OCI-M2 (cell line): ENCODE results near the gene PSAP.

Source experiments
- DNase-seq: peaks from one replicate; lab custom pipeline; 2025; ENCODE audit not compliant: unreplicated experiment; lab: John Stamatoyannopoulos, UW

The PSAP gene

GRCh38 chr10:71769279-71769823, 81.7 kb downstream of the PSAP start:
- DNase-seq = no peak

GRCh38 chr10:71767420-71768035, 83.5 kb downstream of the PSAP start:
- no peak for DNase-seq

DNA sequence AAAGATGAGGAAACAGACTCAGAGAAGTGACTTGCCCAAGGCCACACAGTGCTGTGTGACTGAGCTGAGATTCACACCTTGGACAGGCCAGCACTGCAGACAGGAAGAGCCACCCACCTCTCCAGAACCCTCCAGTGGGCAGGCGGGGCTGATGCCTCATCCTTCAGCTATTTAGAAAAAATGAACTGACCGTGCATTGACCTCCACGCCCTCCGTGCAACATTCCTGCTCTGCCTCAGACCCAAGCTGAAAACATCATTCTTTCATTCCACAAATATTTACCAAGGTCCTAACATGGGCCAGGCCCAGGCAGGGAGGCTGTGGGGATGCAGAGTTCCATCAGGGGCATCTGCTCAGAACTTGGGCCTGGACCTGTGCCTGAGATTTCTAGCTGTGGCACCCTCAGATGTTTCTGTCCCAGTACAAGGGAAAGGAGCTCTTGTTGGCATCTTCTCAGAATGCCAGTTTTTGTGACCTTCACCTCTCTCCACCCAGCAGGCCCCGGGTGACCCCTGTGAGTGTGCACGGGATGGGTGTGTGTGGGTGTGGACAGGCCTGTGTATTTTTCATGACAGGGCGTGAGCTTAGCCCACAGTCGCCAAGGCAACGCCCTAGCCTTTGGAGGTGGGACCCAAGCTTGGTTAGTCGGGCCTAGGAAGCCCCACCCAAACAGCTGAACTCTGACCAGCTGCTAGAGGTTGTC, 84.2 kb downstream of the PSAP start:
- no peak for DNase-seq
